A172 (cell line): ENCODE results near the gene FBXL2. TPM values are rescaled to one million over a fixed set of nuclear protein-coding genes. Genes with fewer than 3 reads are reported as not detected.

ENCODE experiments used
- DNase-seq: peaks from one replicate; pipeline ENCODE4 v3.0.0-alpha.2; 2015; ENCODE audit warnings: low spot score
- total RNA-seq: library from RNA; depleted of rRNA; stranded (reverse); fragments of >200 nt; shearing (Covaris generic); gene quantifications from 2 replicates; pipeline ENCODE4 v1.2.3, GENCODE V29; 2014; rRNA removed

FBXL2 gene
- 30.4 and 33.1 TPM in 2 replicates for total RNA-seq

- DNase-seq = peak; percentile 69
Observed at GRCh38 chr3:33277193-33277882, at the start of gene FBXL2. TSS of gene FBXL2 (plus strand) at chr3:33277442. CDS start at chr3:33277513, 71 bp downstream.

- no peak for DNase-seq
Observed at GRCh38 chr3:33229066-33229465, 48.2 kb upstream of the FBXL2 start.

- DNase-seq = no peak
Observed at GRCh38 chr3:33229947-33230346, 47.3 kb upstream of the FBXL2 start.

- DNase-seq = no peak
Observed at GRCh38 chr3:33231756-33232465, 45.3 kb upstream of the FBXL2 start.

- DNase-seq = no peak
Observed at GRCh38 chr3:33233884-33234283, 43.4 kb upstream of the FBXL2 start.

- no peak for DNase-seq
Observed at GRCh38 chr3:33236005-33236404, 41.2 kb upstream of the FBXL2 start.

- DNase-seq = no peak
Observed at GRCh38 chr3:33237439-33237838, 39.8 kb upstream of the FBXL2 start.

- no peak for DNase-seq
Observed at GRCh38 chr3:33238923-33239322, 38.3 kb upstream of the FBXL2 start.

GRCh38 chr3:33240261-33240660, 37.0 kb upstream of the FBXL2 start:
- no peak for DNase-seq

GRCh38 chr3:33246786-33247185, 30.5 kb upstream of the FBXL2 start:
- no peak for DNase-seq

- DNase-seq = no peak
Observed at GRCh38 chr3:33250712-33251111, 26.5 kb upstream of the FBXL2 start.

GRCh38 chr3:33256249-33256648, 21.0 kb upstream of the FBXL2 start:
- DNase-seq = no peak

GRCh38 chr3:33260104-33260503, 17.1 kb upstream of the FBXL2 start:
- no peak for DNase-seq

- no peak for DNase-seq
Observed at GRCh38 chr3:33269385-33269784, 7.9 kb upstream of the FBXL2 start.

GRCh38 chr3:33271324-33271723, 5.9 kb upstream of the FBXL2 start:
- DNase-seq = no peak

GRCh38 chr3:33273628-33274027, 3.6 kb upstream of the FBXL2 start:
- no peak for DNase-seq

- DNase-seq = peak; percentile 20
Observed at GRCh38 chr3:33278163-33278562, 921 bp downstream of the FBXL2 start.

- DNase-seq = no peak
Observed at GRCh38 chr3:33287672-33288282, 10.5 kb downstream of the FBXL2 start.

GRCh38 chr3:33299395-33300081, 22.3 kb downstream of the FBXL2 start:
- peak; percentile 78 for DNase-seq

GRCh38 chr3:33312361-33312760, 35.1 kb downstream of the FBXL2 start:
- DNase-seq = peak; percentile 8

GRCh38 chr3:33313331-33313730, 36.1 kb downstream of the FBXL2 start:
- peak; percentile 16 for DNase-seq

GRCh38 chr3:33314993-33315392, 37.8 kb downstream of the FBXL2 start:
- DNase-seq = no peak
